Activated T-helper 1 cell treated with anti-CD3 and anti-CD28 coated beads, Interleukin-2, amount 50 U/mL, for 16 hours (primary cell): ENCODE measurements around the gene PPME1.

Experiments used
- DNase-seq, 2 donors: peaks; one replicate each; pipeline ENCODE4 v3.0.0-alpha.2; 2020; ENCODE audit warnings: low read depth in 1 of 2, low spot score in 1 of 2

Gene PPME1

DNA sequence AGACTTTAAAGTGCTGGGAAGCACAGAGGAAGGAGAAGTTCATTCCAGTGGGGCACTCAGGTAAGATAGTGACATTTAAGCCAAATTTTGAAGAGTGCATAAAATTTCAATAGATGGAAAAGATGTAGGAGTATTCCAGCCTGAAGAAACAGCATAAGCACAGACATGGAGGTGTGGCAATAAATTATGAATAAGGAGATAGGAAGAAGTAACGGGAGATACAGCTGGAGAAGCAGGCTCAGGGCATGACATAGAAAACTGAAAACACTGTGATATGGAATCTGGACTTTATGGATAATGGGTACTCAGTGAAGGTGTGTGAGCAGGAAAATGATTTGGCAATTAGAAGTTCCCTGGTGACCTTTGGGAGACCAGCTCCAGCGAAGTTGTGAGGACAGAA is 107.0 kb downstream of the PPME1 start:
- no peak for DNase-seq

DNA sequence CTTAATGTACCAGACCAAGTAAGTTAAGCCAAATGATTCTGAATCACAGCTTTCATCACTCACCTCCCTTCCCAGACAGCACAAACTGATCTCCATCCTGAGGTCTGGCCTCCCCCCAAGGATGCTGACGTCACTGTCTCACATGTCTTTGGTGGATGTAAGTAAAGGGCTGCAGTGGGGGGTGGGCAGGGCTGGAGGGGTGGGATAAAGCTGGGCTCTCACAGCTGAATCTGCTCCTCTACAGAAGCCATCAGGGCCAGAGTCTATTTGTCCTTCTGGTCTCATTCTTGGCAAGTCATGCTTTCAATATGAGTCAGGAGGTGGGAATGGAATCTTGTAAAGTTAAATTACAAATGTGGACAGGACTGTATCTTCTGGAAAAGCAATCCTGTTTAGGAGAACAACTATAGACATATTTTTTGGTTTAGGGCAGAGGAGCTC is 107.7 kb downstream of the PPME1 start:
- DNase-seq, result no peak

DNA sequence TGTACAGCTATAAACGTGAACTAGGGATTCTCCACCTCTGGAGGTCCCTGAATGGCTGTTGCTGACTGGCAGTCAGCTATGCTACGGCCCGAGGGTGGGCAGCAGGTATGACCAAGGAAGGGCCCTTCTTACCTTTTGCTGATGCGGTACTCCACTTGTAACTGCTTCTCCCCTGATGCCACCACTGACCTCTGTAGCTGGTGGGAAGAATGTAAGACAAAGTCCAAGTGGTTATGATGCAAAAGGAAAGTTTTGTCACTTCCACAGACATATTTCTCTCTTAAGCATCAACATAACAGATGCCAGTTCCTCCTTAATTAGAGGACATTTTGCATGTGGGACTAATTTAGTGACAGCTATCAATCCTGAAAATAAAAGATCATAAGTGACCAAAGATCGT is 108.2 kb downstream of the PPME1 start:
- DNase-seq, result no peak

DNA sequence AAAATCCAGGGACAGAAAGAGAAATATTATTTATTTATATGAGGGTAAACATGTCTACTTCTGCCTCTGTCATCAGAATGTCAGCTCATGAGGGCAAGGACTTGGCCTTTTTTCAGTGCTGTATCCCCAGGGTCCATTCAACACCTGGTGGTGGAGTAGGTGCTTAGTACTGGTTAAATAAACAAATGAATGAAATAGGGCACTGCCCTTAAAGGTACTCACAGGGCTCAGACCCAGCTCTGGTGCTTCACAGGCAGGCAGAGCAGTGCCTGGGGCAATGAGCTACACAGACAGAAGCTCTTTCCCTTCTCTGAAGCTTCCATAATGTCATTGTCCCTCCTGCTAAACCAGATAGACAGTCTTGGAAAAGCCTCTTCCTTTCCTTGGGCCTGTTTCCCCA is 109.4 kb downstream of the PPME1 start:
- no peak for DNase-seq

DNA sequence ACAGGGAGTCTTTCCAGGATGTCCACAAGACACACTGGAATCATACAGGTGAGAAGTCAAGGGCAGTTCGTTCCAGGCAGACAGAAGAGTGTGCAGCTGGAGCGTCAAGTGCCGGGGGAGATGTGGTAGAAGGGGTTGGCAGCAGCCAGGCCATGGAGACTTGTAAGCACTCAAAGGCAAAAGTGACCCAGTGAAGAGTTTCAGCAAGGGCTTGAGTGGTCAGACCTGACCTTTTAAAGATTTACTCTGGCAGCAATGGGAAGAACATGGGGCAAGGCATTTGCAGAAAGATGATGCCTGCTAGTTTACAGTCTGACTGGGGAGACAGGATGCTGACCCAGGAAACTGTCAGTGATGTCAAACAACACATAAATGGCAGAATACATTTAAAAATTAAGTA is 111.3 kb downstream of the PPME1 start:
- DNase-seq, result no peak

DNA sequence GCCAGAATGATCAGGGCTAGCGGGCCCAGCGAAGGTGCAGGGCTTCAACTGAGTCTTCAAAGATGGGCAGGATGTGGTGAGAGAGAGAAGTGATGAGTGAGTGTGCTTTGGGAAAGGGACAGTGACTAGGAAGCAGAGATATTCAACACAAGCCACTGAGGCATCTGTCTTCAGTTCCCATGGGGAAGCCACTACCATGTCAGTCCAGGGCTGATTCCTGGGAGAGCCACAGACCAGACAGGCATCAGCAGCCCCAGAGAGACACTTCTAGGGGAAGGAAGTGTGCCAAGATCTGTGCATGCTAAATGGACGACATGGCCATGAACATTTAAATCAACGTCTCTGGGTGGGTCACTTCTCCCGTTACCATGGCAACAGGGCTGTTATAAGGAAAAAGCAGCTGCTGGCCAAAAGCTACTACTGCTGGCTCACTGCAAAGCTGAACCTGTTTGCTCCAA is 111.9 kb downstream of the PPME1 start:
- DNase-seq, result no peak

DNA sequence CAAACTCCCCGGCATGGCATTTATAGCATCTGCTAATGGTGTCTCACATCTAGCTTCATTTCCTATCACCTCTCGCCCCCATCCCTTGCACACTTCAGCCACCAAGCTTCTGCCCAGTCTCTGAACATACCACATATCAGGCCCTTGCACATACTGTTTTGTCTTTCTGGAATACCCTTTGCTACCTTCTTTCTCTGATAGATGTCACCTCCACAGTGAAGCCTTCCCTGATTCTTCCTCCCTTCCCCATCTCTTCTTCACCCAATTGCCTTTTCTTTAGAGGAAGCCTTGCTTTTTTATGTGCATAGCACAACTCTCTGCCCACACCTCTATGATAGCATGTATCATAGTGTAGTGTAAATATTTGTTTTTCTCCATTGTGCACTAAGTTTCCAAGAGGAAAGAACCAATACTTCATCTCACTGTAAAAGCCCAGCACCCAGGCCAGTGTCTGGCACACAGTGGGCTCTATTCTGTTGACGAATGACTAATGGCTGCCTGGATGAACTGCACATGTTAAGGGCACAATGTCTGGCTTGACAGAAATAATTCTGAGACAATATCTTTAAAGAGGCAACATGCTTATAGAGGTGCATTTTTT is 112.6 kb downstream of the PPME1 start:
- DNase-seq, result no peak

DNA sequence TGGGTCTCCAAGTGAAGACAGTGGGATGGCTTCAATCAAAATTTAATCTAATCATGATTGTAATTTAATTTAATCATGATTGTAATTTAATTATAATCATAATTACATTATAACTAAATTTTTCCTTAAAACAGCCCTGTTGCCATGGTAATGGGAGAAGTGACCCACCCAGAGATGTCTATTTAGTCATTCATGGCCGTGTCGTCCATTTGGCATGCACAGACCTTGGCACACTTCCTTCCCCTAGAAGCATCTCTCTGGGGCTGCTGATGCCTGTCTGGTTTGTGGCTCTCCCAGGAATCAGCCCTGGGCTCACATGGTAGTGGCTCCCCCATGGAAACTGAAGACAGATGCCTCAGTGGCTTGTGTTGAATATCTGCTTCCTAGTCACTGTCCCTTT is 113.4 kb downstream of the PPME1 start:
- no peak for DNase-seq

DNA sequence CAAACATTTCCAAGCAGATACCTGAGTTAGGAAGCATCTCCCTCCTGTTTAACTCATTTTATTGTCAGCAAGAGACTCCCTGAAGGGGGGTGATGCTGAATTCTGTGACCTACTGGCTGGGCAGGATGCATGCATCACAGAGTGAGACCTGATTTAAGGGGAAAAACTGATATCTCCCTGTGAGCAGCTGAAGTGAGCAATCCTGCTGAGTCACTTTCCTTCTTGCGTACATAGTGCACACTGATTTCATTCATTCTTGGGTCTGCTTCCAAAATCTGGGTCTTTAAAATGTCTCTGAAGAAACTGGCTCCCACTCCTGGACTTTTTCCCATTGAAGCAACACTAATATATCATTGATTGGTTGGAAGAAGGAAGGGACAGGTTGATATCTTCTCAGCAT is 117.1 kb downstream of the PPME1 start:
- no peak for DNase-seq

DNA sequence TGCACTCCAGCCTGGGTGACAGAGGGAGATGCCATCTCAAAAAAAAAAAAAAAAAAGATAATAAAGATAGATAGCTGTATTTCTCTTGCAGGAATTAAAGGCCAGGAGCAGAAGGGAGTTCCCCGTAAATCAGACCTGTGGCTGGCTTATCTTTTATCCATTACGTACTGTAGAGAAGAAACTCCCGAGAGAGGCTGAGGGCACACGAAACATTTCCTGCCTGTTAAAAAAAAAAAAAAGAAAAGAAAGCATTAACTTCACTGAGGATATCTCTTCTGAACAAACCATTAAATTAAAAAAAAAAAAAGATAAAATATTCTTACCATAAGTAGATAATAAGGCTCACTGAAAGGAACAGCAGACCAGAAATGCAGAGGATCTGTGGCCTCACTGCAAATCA is 117.8 kb downstream of the PPME1 start:
- DNase-seq, result no peak

DNA sequence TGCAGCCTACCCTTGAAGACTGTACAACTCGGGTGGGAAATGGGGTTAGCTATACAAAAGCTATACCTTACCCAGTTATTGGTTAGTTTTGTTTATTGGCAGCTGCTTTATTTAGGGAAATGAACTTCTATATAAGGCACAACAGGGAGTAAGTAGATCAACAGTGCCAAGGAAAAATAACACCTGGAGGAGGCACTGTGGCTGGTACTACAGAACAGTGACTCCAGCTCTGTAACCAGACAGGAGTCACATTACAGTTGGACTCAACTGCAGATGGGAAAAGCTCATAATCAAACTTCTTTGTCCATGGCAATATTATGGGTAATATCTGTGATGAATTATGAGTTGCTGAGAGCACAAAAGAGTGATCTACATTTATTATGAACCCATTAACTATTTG is 126.4 kb downstream of the PPME1 start:
- DNase-seq, result no peak

DNA sequence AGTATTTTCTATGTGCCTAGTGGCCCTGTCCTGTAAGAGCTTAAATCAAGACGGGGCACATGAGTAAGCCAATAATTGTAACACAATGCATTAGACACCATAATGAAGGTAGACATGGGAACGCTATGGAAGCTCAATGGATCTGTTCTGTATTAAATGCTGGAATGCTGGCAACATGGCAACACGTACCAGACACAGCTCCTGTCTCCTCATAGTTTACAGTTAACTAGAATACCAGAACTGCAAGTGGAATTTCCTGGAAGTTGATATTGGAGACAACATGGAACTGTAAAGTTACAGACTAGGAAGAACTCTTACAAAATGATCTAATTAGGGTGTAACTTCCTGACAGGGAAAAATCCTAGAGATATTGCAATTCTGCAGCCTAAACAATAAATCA is 127.9 kb downstream of the PPME1 start:
- no peak for DNase-seq
